ENCODE data around the gene HEY2.

HEY2 gene

DNA sequence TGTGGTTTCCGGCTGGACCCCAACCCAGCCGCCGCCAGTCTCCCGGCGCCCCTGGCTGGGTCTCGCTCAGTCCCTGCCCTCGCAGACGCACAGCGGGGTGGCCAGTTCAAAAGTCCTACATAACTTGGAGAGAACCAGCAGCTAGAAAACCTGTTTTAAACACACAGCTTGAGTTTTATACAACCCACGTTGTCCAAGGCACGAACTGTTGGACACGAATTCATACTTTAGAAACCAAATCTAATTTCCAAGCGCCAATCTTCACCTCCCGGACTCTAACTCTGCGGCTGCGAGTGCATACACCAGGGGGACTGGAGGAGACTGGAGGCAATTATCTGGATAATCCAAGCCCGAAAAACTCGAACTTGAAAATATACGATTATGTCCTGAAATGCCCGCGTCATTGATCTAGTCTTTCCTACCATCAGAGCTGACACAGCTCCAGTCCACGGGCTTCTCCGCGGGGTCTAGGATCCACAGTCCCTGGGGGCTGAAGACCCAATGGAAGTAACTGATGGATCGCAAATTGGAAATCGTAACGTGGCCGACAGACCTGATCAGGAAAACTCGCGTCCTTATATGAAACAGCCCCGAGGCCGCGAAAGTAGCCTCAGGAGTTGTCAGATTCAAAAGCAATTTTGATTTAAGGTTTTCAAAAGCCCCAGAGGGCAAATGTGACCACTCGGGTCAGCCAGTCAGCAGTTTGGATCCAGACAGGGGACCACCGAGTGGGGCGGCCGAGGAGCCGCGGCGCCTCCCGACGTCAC lies 843 bp upstream of the HEY2 start:
- TF ChIP-seq CTCF (IDR thresholded peaks at IDR 0.05; ENCODE audit: low read depth, low read length), result peak; percentile 3
- peak overlapping the region; percentile 49 to 66 for H3K4me3 ChIP-seq (replicated peaks in 1 of 2; ENCODE audit: low read depth in 2 of 2, low read length in 2 of 2)
- DNase-seq (ENCODE audit: low read depth in 2 of 2), result peak; percentile 8 to 35

GRCh38 chr6:125749865-125750691 lies 646 bp downstream of the HEY2 start:
- TF ChIP-seq CTCF (IDR thresholded peaks at IDR 0.05; ENCODE audit: low read depth, low read length), result no peak
- no peak for DNase-seq (ENCODE audit: low read depth in 2 of 2)
- H3K4me3 ChIP-seq (replicated peaks in 1 of 2; ENCODE audit: low read depth in 2 of 2, low read length in 2 of 2), result peak overlapping the region; percentile 55 to 66

DNA sequence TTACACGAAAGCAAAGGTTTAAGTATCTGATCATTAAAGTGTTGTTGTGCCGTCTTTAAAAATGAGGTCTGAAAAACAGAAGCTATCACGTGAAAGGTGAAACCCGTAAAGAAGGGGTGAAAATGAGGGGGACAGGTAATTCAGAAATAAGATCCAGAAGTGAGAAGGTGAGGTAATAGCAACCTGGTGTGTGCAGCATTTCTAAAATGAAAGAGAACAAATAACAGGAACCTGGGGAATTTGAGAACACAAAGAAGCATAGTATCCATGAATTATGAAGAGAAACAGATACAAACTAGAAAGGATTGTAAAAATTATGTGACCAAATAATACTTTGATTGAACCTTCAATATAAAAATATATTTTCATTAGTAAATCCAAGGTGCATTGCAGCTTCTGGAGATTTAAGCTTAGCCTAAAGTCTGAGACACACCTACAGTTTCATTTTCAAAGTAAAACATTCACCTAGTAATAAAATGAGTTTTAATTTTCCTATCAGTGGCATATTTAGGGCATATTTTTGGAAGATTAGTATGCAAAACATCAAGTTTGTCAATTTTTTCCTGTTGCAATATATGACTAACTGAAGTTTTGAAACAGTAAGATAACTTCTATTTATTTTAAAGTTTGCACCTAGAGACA lies 1.4 kb downstream of the HEY2 start:
- no peak overlapping the region for H3K4me3 ChIP-seq (replicated peaks in 1 of 2; ENCODE audit: low read depth in 2 of 2, low read length in 2 of 2)
- DNase-seq (ENCODE audit: low read depth in 2 of 2), result no peak
- TF ChIP-seq CTCF (IDR thresholded peaks at IDR 0.05; ENCODE audit: low read depth, low read length), result no peak

GRCh38 chr6:125751334-125751916 lies 2.0 kb downstream of the HEY2 start:
- no peak for TF ChIP-seq CTCF (IDR thresholded peaks at IDR 0.05; ENCODE audit: low read depth, low read length)
- no peak for DNase-seq (ENCODE audit: low read depth in 2 of 2)
- H3K4me3 ChIP-seq (replicated peaks in 1 of 2; ENCODE audit: low read depth in 2 of 2, low read length in 2 of 2), result no peak overlapping the region

- no peak overlapping the region for H3K4me3 ChIP-seq (replicated peaks in 1 of 2; ENCODE audit: low read depth in 2 of 2, low read length in 2 of 2)
Measured at GRCh38 chr6:125752773-125753172, 3.3 kb downstream of the HEY2 start.

More at GRCh38 chr6:125752773-125753172, 3.3 kb downstream of the HEY2 start:
- no peak for TF ChIP-seq CTCF (IDR thresholded peaks at IDR 0.05; ENCODE audit: low read depth, low read length)
- DNase-seq (ENCODE audit: low read depth in 2 of 2), result no peak

Data from cardiac fibroblast (primary cell).